GM23248 (cell line): Measurements from ENCODE around the gene TSG101.

Experiments used
- EZH2 ChIP-seq: fragments of 200-600 bp; sonication (generic); IDR thresholded peaks from 2 replicates; pipeline ENCODE4 v1.6.1; 2018; ENCODE audit warnings: antibody characterized with exemption, mild to moderate bottlenecking; ENCODE audit not compliant: insufficient read depth, poor library complexity, severe bottlenecking
- EZH2phosphoT487 ChIP-seq: fragments of 200-600 bp; sonication (generic); IDR thresholded peaks from 2 replicates; pipeline ENCODE4 v1.6.1; 2018; ENCODE audit warnings: antibody characterized with exemption, moderate library complexity, mild to moderate bottlenecking, low read depth; ENCODE audit not compliant: insufficient read depth

DNA sequence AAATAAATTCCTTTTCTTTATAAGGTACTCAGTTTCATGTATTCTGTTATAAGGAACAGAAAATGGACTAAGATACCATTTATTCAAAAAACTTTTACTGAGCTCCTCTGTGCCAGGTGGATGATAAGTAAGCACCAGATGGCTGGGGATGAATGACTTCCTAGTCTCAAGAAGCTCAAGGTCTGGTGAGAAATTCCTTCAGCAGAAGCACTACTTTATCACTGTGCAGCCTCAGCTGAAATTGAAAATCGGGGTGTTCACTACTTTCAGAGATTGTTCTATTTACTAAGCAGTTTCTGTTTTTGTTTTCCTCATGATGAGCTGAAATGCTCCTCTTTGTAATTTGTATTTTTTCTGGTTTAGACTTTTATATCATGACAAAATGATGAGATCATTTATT, 63.3 kb downstream of the TSG101 start:
- TF ChIP-seq EZH2 (no peak), EZH2phosphoT487 (no peak)
